Progenitor cell of endocrine pancreas (in vitro differentiated cells): Measurements from ENCODE around the gene COMTD1. TPM values are rescaled to one million over a fixed set of nuclear protein-coding genes. Genes with fewer than 3 reads are reported as not detected.
"Not testable (repeated sequence)": the region's sequence is repeated elsewhere in the genome, so short reads cannot be mapped to it uniquely, and the experiment has no call there.

Experiments used
- DNase-seq: peaks from one replicate; pipeline ENCODE4 v3.0.0; 2021; ENCODE audit warnings: low spot score; ENCODE audit not compliant: unreplicated experiment
- H3K27ac Mint-ChIP-seq: 2 replicates; pipeline ENCODE4 v1.8.0; 2021; ENCODE audit warnings: mild to moderate bottlenecking, moderate library complexity, mixed read lengths
- H3K27me3 Mint-ChIP-seq: 2 replicates; pipeline ENCODE4 v1.8.0; 2021; ENCODE audit warnings: mixed read lengths
- H3K36me3 Mint-ChIP-seq: 2 replicates; pipeline ENCODE4 v1.8.0; 2022; ENCODE audit warnings: mixed read lengths; ENCODE audit not compliant: insufficient read depth
- H3K4me1 Mint-ChIP-seq: 2 replicates; pipeline ENCODE4 v1.8.0; 2021; ENCODE audit warnings: low read depth, mixed read lengths
- H3K4me3 Mint-ChIP-seq: 2 replicates; pipeline ENCODE4 v1.8.0; 2021; ENCODE audit warnings: low read depth, mild to moderate bottlenecking, moderate library complexity, mixed read lengths
- H3K9me3 Mint-ChIP-seq: 2 replicates; pipeline ENCODE4 v1.8.0; 2021; ENCODE audit warnings: low read depth, mixed read lengths
- CTCF ChIP-seq: fragments of 200-600 bp; sonication (generic); IDR thresholded peaks from one replicate; pipeline ENCODE4 v1.5.0; 2021; ENCODE audit warnings: antibody characterized with exemption, mild to moderate bottlenecking; ENCODE audit not compliant: unreplicated experiment
- total RNA-seq: library from RNA; stranded (reverse); gene quantifications from 2 replicates; pipeline ENCODE4 v1.2.1, GENCODE V29; 2021

COMTD1 gene
- total RNA-seq, 1 donor from 2014 or later = 18.4 TPM

GRCh38 chr10:75208181-75208580 lies 27.6 kb downstream of the COMTD1 start:
- Mint-ChIP-seq H3K27ac (peak overlapping the region; percentile 60), H3K4me1 (peaks cover 31% of the 10 kb centered on the region), H3K9me3 (no peaks in the 10 kb centered on the region), H3K36me3 (peaks cover 5% of the 10 kb centered on the region), H3K27me3 (no peaks in the 10 kb centered on the region), H3K4me3 (peak overlapping the region; percentile 29)
- DNase-seq = no peak
- no peak for TF ChIP-seq CTCF

- DNase-seq = no peak
- H3K4me3 Mint-ChIP-seq = peak overlapping the region; percentile 29
- H3K27me3 Mint-ChIP-seq = no peaks in the 10 kb centered on the region
- H3K4me1 Mint-ChIP-seq = peaks cover 31% of the 10 kb centered on the region
- H3K36me3 Mint-ChIP-seq = peaks cover 4% of the 10 kb centered on the region
- no peak for TF ChIP-seq CTCF
- no peaks in the 10 kb centered on the region for H3K9me3 Mint-ChIP-seq
- peak overlapping the region; percentile 60 for H3K27ac Mint-ChIP-seq
These were observed 28.0 kb downstream of the COMTD1 start for GRCh38 chr10:75207857-75208144.

- H3K4me1 Mint-ChIP-seq = peaks cover 26% of the 10 kb centered on the region
- no peaks in the 10 kb centered on the region for H3K9me3 Mint-ChIP-seq
- peaks cover 3% of the 10 kb centered on the region for H3K36me3 Mint-ChIP-seq
- DNase-seq = no peak
- no peak overlapping the region for H3K4me3 Mint-ChIP-seq
- H3K27me3 Mint-ChIP-seq = no peaks in the 10 kb centered on the region
- H3K27ac Mint-ChIP-seq = peak overlapping the region; percentile 7
- TF ChIP-seq CTCF = no peak
These were observed 28.5 kb downstream of the COMTD1 start for GRCh38 chr10:75207079-75207856.

GRCh38 chr10:75206638-75207037 lies 29.1 kb downstream of the COMTD1 start:
- not testable (repeated sequence) for H3K36me3 Mint-ChIP-seq, H3K27me3 Mint-ChIP-seq, H3K9me3 Mint-ChIP-seq, H3K4me3 Mint-ChIP-seq, DNase-seq
- peak overlapping the region; percentile 7 for H3K27ac Mint-ChIP-seq
- peaks cover 21% of the 10 kb centered on the region for H3K4me1 Mint-ChIP-seq

- no peaks in the 10 kb centered on the region for H3K27me3 Mint-ChIP-seq
- no peak overlapping the region for H3K27ac Mint-ChIP-seq
- no peak for DNase-seq
- H3K9me3 Mint-ChIP-seq = no peaks in the 10 kb centered on the region
- TF ChIP-seq CTCF = no peak
- H3K36me3 Mint-ChIP-seq = no peaks in the 10 kb centered on the region
- H3K4me1 Mint-ChIP-seq = peaks cover 16% of the 10 kb centered on the region
- H3K4me3 Mint-ChIP-seq = no peak overlapping the region
These were observed 29.8 kb downstream of the COMTD1 start for GRCh38 chr10:75205908-75206307.

GRCh38 chr10:75203724-75204123 lies 32.0 kb downstream of the COMTD1 start:
- no peaks in the 10 kb centered on the region for H3K36me3 Mint-ChIP-seq
- H3K9me3 Mint-ChIP-seq = no peaks in the 10 kb centered on the region
- H3K4me3 Mint-ChIP-seq = no peak overlapping the region
- H3K4me1 Mint-ChIP-seq = peaks cover 16% of the 10 kb centered on the region
- no peaks in the 10 kb centered on the region for H3K27me3 Mint-ChIP-seq
- peak overlapping the region; percentile 62 for H3K27ac Mint-ChIP-seq
- DNase-seq = no peak
- no peak for TF ChIP-seq CTCF

GRCh38 chr10:75203046-75203620 lies 32.6 kb downstream of the COMTD1 start:
- Mint-ChIP-seq H3K27ac (peak overlapping the region; percentile 29), H3K4me1 (peaks cover 13% of the 10 kb centered on the region)
- H3K36me3 Mint-ChIP-seq, DNase-seq, H3K4me3 Mint-ChIP-seq, H3K9me3 Mint-ChIP-seq, H3K27me3 Mint-ChIP-seq: not testable (repeated sequence)
